T-helper 1 cell treated with Interleukin-12 subunit alpha and Interleukin-12 subunit beta and Interleukin-4 antibody, amounts not matched to agents 30 ng/mL and 1 ng/mL, for 36 hours (primary cell): ENCODE measurements around the gene ANGPTL8. TPM values are rescaled to one million over a fixed set of nuclear protein-coding genes. Genes with fewer than 3 reads are reported as not detected.

ENCODE experiments used
- intact Hi-C: fragments of 100-400 bp; cut with micrococcal nuclease; formaldehyde crosslinking; loops from one replicate; pipeline ENCODE4 v1.15.1; 2024
- total RNA-seq: library from RNA; stranded (reverse); gene quantifications from 2 replicates; pipeline ENCODE4 v1.2.3, GENCODE V29; 2022

The ANGPTL8 gene
- total RNA-seq, 1 donor from 2014 or later: not detected

GRCh38 chr19:11236324-11237301 lies 2.8 kb upstream of the ANGPTL8 start:
- intact Hi-C loops: no loop called here

GRCh38 chr19:11237321-11237720 lies 2.1 kb upstream of the ANGPTL8 start:
- intact Hi-C loops: no loop called here

- intact Hi-C loops: no loop called here
Measured at GRCh38 chr19:11238041-11238440, 1.4 kb upstream of the ANGPTL8 start.

- intact Hi-C loops: no loop called here
Measured at GRCh38 chr19:11238781-11239376, 540 bp upstream of the ANGPTL8 start.

GRCh38 chr19:11240008-11240444 lies 607 bp downstream of the ANGPTL8 start:
- intact Hi-C loops: no loop called here

GRCh38 chr19:11242025-11242424 lies 2.6 kb downstream of the ANGPTL8 start:
- intact Hi-C loops: no loop called here

GRCh38 chr19:11242864-11243797 lies 3.7 kb downstream of the ANGPTL8 start:
- intact Hi-C loops: no loop called here

GRCh38 chr19:11243798-11244169 lies 4.4 kb downstream of the ANGPTL8 start:
- intact Hi-C loops: no loop called here

GRCh38 chr19:11244846-11245589 lies 5.6 kb downstream of the ANGPTL8 start:
- intact Hi-C loops: no loop called here

GRCh38 chr19:11246941-11247340 lies 7.5 kb downstream of the ANGPTL8 start:
- intact Hi-C loops: no loop called here

- intact Hi-C loops: no loop called here
Measured at GRCh38 chr19:11247391-11247790, 8.0 kb downstream of the ANGPTL8 start.

- intact Hi-C loops: no loop called here
Measured at GRCh38 chr19:11247934-11248333, 8.5 kb downstream of the ANGPTL8 start.

GRCh38 chr19:11248852-11249251 lies 9.4 kb downstream of the ANGPTL8 start:
- intact Hi-C loops: no loop called here

- intact Hi-C loops: no loop called here
Measured at GRCh38 chr19:11251217-11251616, 11.8 kb downstream of the ANGPTL8 start.

- intact Hi-C loops: no loop called here
Measured at GRCh38 chr19:11251650-11252314, 12.4 kb downstream of the ANGPTL8 start.

GRCh38 chr19:11252665-11253355 lies 13.4 kb downstream of the ANGPTL8 start:
- intact Hi-C loops: no loop called here

- intact Hi-C loops: no loop called here
Measured at GRCh38 chr19:11254666-11255065, 15.2 kb downstream of the ANGPTL8 start.

- intact Hi-C loops: no loop called here
Measured at GRCh38 chr19:11256189-11256588, 16.8 kb downstream of the ANGPTL8 start.

GRCh38 chr19:11257846-11258380 lies 18.5 kb downstream of the ANGPTL8 start:
- intact Hi-C loops: no loop called here
